Loucy (cell line): ENCODE results near the gene TENM4.

Experiments
- H2AFZ ChIP-seq: fragments of 200-600 bp; sonication (generic); 2 replicates; pipeline ENCODE4 v1.6.0; 2016; ENCODE audit warnings: antibody characterized with exemption, mild to moderate bottlenecking, low read length, moderate library complexity
- H3F3A ChIP-seq: fragments of 200-600 bp; 2 replicates; pipeline ENCODE4 v1.6.0; 2016; ENCODE audit warnings: antibody characterized with exemption, low read depth, mild to moderate bottlenecking
- H3K27me3 ChIP-seq: fragments of 200-600 bp; sonication (generic); 2 replicates; pipeline ENCODE4 v1.6.1; 2014; ENCODE audit warnings: low read length, mild to moderate bottlenecking; ENCODE audit not compliant: insufficient read depth, poor library complexity, severe bottlenecking
- H3K36me3 ChIP-seq: fragments of 200-600 bp; sonication (generic); 2 replicates; pipeline ENCODE4 v1.6.1; 2016; ENCODE audit warnings: low read length; ENCODE audit not compliant: insufficient read depth
- H3K4me1 ChIP-seq: fragments of 200-600 bp; sonication (generic); 2 replicates; pipeline ENCODE4 v1.5.1; 2014; ENCODE audit warnings: low read length, mild to moderate bottlenecking; ENCODE audit not compliant: insufficient read depth, poor library complexity, severe bottlenecking
- H3K4me2 ChIP-seq: fragments of 200-600 bp; sonication (generic); 2 replicates; pipeline ENCODE4 v1.6.0; 2014; ENCODE audit warnings: antibody characterized with exemption, low read length, low read depth, mild to moderate bottlenecking; ENCODE audit not compliant: poor library complexity, severe bottlenecking
- H3K4me3 ChIP-seq: fragments of 200-600 bp; sonication (generic); 2 replicates; pipeline ENCODE4 v1.5.1; 2014; ENCODE audit warnings: low read length, mild to moderate bottlenecking, mixed read lengths; ENCODE audit not compliant: poor library complexity, severe bottlenecking
- H3K79me2 ChIP-seq: fragments of 200-600 bp; sonication (generic); 2 replicates; pipeline ENCODE4 v1.6.1; 2014; ENCODE audit warnings: low read length; ENCODE audit not compliant: insufficient read depth
- H3K9ac ChIP-seq: fragments of 200-600 bp; sonication (generic); 2 replicates; pipeline ENCODE4 v1.6.0; 2014; ENCODE audit warnings: mild to moderate bottlenecking, low read depth, low read length, moderate library complexity; ENCODE audit not compliant: poor library complexity, severe bottlenecking
- H3K9me2 ChIP-seq: fragments of 200-600 bp; sonication (generic); replicated peaks from 2 replicates; pipeline ENCODE4 v1.6.1; 2016; ENCODE audit warnings: low read depth, low read length, mixed read lengths
- H3K9me3 ChIP-seq: fragments of 200-600 bp; sonication (generic); 2 replicates; pipeline ENCODE4 v1.6.1; 2014; ENCODE audit warnings: mild to moderate bottlenecking, antibody characterized with exemption, low read length, low read depth; ENCODE audit not compliant: insufficient read depth
- H4K20me1 ChIP-seq: fragments of 200-600 bp; sonication (generic); 2 replicates; pipeline ENCODE4 v1.6.0; 2014; ENCODE audit warnings: antibody characterized with exemption, low read length, mild to moderate bottlenecking; ENCODE audit not compliant: insufficient read depth, poor library complexity, severe bottlenecking
- EZH2phosphoT487 ChIP-seq: fragments of 200-600 bp; IDR thresholded peaks from 2 replicates; pipeline ENCODE4 v1.6.1; 2018; ENCODE audit warnings: antibody characterized with exemption, mild to moderate bottlenecking, moderate library complexity, borderline replicate concordance
- TF ChIP-seq, protein P1 (sequence below): fragments of 200-600 bp; sonication (generic); conservative IDR thresholded peaks from 2 replicates; pipeline ENCODE4 v1.5.1; 2014; ENCODE audit warnings: mild to moderate bottlenecking, antibody characterized with exemption, low read length

TENM4 gene

DNA sequence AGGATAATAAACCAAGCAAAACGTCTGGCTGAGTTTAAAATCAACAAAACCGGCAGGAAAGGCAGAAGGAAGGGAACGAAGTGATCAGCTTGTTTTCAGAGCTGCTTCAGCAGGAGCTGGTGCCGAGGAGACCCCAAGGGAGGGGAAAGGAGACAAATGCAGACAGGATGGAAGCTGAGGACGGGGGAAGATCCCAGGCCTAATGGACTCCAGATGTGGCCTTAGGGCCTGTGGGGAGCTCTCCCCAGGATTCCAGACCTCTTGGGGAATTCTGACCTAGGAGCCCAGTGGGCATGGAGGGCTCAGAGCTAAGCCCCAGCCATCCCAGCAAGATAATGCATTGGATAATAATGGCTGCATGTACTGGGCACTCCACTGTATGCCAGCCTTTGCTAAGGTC lies 654.7 kb downstream of the TENM4 start:
- Histone ChIP-seq H3K9me2 (no peaks in the 10 kb centered on the region), H3K4me1 (no peaks in the 10 kb centered on the region), H4K20me1 (no peaks in the 10 kb centered on the region), H3K9me3 (no peaks in the 10 kb centered on the region), H3K27me3 (no peaks in the 10 kb centered on the region), H3F3A (no peaks in the 10 kb centered on the region), H3K4me2 (no peak overlapping the region), H3K4me3 (no peak overlapping the region), H3K79me2 (no peaks in the 10 kb centered on the region), H3K9ac (no peak overlapping the region), H3K36me3 (no peaks in the 10 kb centered on the region), H2AFZ (no peak overlapping the region)
- TF ChIP-seq, protein P1, sequence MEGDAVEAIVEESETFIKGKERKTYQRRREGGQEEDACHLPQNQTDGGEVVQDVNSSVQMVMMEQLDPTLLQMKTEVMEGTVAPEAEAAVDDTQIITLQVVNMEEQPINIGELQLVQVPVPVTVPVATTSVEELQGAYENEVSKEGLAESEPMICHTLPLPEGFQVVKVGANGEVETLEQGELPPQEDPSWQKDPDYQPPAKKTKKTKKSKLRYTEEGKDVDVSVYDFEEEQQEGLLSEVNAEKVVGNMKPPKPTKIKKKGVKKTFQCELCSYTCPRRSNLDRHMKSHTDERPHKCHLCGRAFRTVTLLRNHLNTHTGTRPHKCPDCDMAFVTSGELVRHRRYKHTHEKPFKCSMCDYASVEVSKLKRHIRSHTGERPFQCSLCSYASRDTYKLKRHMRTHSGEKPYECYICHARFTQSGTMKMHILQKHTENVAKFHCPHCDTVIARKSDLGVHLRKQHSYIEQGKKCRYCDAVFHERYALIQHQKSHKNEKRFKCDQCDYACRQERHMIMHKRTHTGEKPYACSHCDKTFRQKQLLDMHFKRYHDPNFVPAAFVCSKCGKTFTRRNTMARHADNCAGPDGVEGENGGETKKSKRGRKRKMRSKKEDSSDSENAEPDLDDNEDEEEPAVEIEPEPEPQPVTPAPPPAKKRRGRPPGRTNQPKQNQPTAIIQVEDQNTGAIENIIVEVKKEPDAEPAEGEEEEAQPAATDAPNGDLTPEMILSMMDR, result no peak
- TF ChIP-seq EZH2phosphoT487, result no peak

DNA sequence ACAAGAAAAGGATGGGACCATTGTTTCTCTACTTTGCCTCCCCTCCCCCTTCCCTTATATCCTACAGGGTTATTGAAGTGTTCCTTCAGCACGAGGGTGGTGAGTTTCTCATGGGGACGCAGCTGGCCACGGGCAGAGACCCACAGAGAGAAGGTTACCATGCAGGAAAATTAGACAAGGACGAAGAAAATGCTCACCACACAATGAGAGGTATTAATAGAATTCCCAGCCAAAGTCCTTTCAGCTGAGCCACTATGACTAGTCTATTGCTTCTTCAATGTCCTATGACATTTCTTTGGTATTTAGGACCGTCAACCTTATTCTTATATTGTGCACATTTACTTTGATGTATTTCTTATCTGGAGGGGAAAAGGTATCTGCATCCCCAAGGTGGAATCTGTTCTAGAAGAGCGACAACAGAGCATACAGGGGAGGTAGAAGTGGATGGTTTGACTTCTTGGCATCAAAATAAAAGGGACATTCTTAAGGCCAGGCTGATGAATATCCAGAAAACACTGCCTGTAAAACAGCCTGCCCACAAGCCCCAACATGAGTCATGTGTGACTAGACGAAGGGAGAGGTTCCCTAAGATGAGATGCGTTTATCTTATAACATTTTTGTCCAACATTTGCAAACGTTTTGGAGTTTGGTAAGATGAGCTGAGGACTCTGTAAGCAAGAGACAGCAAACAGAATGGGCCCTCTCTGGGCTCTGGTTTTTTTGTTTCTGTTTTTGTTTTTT lies 656.3 kb downstream of the TENM4 start:
- no peaks in the 10 kb centered on the region for H3F3A ChIP-seq
- no peaks in the 10 kb centered on the region for H3K79me2 ChIP-seq
- no peak for TF ChIP-seq EZH2phosphoT487
- TF ChIP-seq, protein P1, result no peak
- no peaks in the 10 kb centered on the region for H4K20me1 ChIP-seq
- H2AFZ ChIP-seq, result no peak overlapping the region
- no peaks in the 10 kb centered on the region for H3K9me2 ChIP-seq
- no peak overlapping the region for H3K4me2 ChIP-seq
- H3K9me3 ChIP-seq, result no peaks in the 10 kb centered on the region
- no peaks in the 10 kb centered on the region for H3K27me3 ChIP-seq
- no peaks in the 10 kb centered on the region for H3K36me3 ChIP-seq
- no peaks in the 10 kb centered on the region for H3K4me1 ChIP-seq
- H3K4me3 ChIP-seq, result no peak overlapping the region
- no peak overlapping the region for H3K9ac ChIP-seq

DNA sequence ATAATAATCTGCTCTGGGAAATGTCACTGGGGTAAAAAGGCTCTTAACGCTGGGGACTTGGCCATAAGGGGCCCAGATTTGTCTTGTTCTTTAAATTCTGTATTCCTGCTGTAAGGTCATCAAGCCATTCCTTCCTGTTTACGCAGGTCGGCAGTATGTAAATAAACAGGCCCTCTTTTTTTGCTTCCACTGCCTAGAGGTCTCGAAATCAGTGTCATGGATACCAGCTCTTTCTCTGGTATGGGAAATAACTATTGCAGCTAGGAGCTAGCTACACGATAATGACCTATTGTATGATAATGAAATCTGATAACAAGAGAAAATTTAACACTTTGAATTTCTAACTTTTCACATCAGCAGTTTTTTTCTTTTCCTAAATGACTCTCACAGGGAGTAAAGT lies 657.0 kb downstream of the TENM4 start:
- no peaks in the 10 kb centered on the region for H3K4me1 ChIP-seq
- no peaks in the 10 kb centered on the region for H3K27me3 ChIP-seq
- no peak overlapping the region for H2AFZ ChIP-seq

More for the DNA sequence above, 657.0 kb downstream of the TENM4 start:
- no peaks in the 10 kb centered on the region for H4K20me1 ChIP-seq
- H3K36me3 ChIP-seq, result no peaks in the 10 kb centered on the region
- no peak overlapping the region for H3K4me2 ChIP-seq
- H3K9me3 ChIP-seq, result no peaks in the 10 kb centered on the region
- H3K9ac ChIP-seq, result no peak overlapping the region
- H3K4me3 ChIP-seq, result no peak overlapping the region
- no peaks in the 10 kb centered on the region for H3K79me2 ChIP-seq
- TF ChIP-seq, protein P1, result no peak
- no peak for TF ChIP-seq EZH2phosphoT487
- no peaks in the 10 kb centered on the region for H3F3A ChIP-seq
- H3K9me2 ChIP-seq, result no peaks in the 10 kb centered on the region
